Upper lobe of left lung (tissue), 6 donors: ENCODE results near the gene GRIK3. TPM values are rescaled to one million over a fixed set of nuclear protein-coding genes. Genes with fewer than 3 reads are reported as not detected.

ENCODE experiments used
- ATAC-seq, 2 donors: fragments of 200-7000 bp; cut with Tn5 transposase; one replicate each; pipeline ENCODE4 v1.9.1; 2022; ENCODE audit warnings: mild to moderate bottlenecking in 2 of 2, moderate library complexity in 2 of 2; ENCODE audit not compliant: low FRiP score in 2 of 2
- DNase-seq, 2 donors: peaks; one replicate each; pipeline ENCODE4 v3.0.0-alpha.2; 2019 to 2020
- H3K27ac ChIP-seq, 4 donors: fragments of 200-600 bp; sonication (generic); one replicate each; pipeline ENCODE4 v1.5.1; 2016 to 2019
- H3K27me3 ChIP-seq, 4 donors: fragments of 200-600 bp; sonication (generic); one replicate each; pipeline ENCODE4 v1.5.1; 2017 to 2019
- H3K36me3 ChIP-seq, 4 donors: fragments of 200-600 bp; sonication (generic); one replicate each; pipeline ENCODE4 v1.5.1; 2016 to 2019
- H3K4me1 ChIP-seq, 4 donors: fragments of 200-600 bp; sonication (generic); one replicate each; pipeline ENCODE4 v1.5.1; 2018 to 2019
- H3K4me3 ChIP-seq, 4 donors: fragments of 200-600 bp; sonication (generic); one replicate each; pipeline ENCODE4 v1.5.1; 2017 to 2019; ENCODE audit warnings: mild to moderate bottlenecking in 2 of 4, moderate library complexity in 1 of 4
- H3K9me3 ChIP-seq, 4 donors: fragments of 200-600 bp; sonication (generic); one replicate each; pipeline ENCODE4 v1.5.1; 2018 to 2019
- CTCF ChIP-seq, 6 experiments: fragments of 450-650 bp in 4 of 6; fragments of 200-600 bp in 2 of 6; sonication (generic) in 2 of 6; IDR thresholded peaks; one replicate each; pipeline ENCODE4 v1.5.1; 2016 to 2019; ENCODE audit warnings: antibody characterized with exemption in 6 of 6
- EP300 ChIP-seq, 4 donors: sonication (generic); formaldehyde crosslinking; IDR thresholded peaks; one replicate each; pipeline ENCODE4 v1.5.1; 2017; ENCODE audit warnings: antibody characterized with exemption in 4 of 4, control low read depth in 2 of 4
- POLR2A ChIP-seq, 4 donors: fragments of 450-650 bp; IDR thresholded peaks; one replicate each; pipeline ENCODE4 v1.5.1; 2016 to 2017; ENCODE audit warnings: antibody characterized with exemption in 4 of 4, mild to moderate bottlenecking in 2 of 4
- POLR2AphosphoS5 ChIP-seq, 2 donors: sonication (generic); formaldehyde crosslinking; IDR thresholded peaks; one replicate each; pipeline ENCODE4 v1.5.1; 2017; ENCODE audit warnings: antibody characterized with exemption in 2 of 2
- WGBS, 2 donors: methylation state at CpG; one replicate each; pipeline ENCODE4 v1.1.5; 2017 to 2018; 5-methylcytosine and 5-hydroxymethylcytosine counted together
- total RNA-seq, 6 donors: library from RNA; depleted of rRNA in 4 of 6; stranded (reverse); fragments of >200 nt in 4 of 6; gene quantifications; one replicate each; pipeline versions ENCODE4 v1.1.0 to v1.2.1, GENCODE V29; 2016 to 2021
- donor health status: DM: no; HTN: no; CAD: no; lungs with moderate emphysema.
- donor health status: DM: no; HTN: yes; CAD: no; lungs with severe emphysema.

The GRIK3 gene
- total RNA-seq, 6 donors from 2014 or later = 0.10 to 0.22 TPM; not detected in 4

GRCh38 chr1:37040773-37041172 is 6.5 kb upstream of the GRIK3 start:
- no peak overlapping the region for H3K27ac ChIP-seq
- 37 to 56% methylated on average over 2 to 4 of the region's 4 CpGs for WGBS, 2 donors
- no peaks in the 10 kb centered on the region for H3K36me3 ChIP-seq
- H3K4me3 ChIP-seq = no peak overlapping the region
- TF ChIP-seq POLR2AphosphoS5 (IDR thresholded peaks at IDR 0.05) (no peak), CTCF (IDR thresholded peaks at IDR 0.05) (no peak), EP300 (IDR thresholded peaks at IDR 0.05) (no peak), POLR2A (IDR thresholded peaks at IDR 0.05) (no peak)
- ATAC-seq (no peak), DNase-seq (no peak)
- H3K9me3 ChIP-seq = no peaks in the 10 kb centered on the region
- H3K4me1 ChIP-seq = peaks cover 0 to 6% (median 0%) of the 10 kb centered on the region in 4 donors
- H3K27me3 ChIP-seq = peaks cover 0 to 35% (median 12%) of the 10 kb centered on the region in 4 donors

- 22 to 31% methylated on average over 3 of the region's 3 CpGs for WGBS, 2 donors
- TF ChIP-seq EP300 (IDR thresholded peaks at IDR 0.05) (no peak), POLR2AphosphoS5 (IDR thresholded peaks at IDR 0.05) (no peak), CTCF (IDR thresholded peaks at IDR 0.05) (no peak), POLR2A (IDR thresholded peaks at IDR 0.05) (no peak)
- H3K4me3 ChIP-seq = no peak overlapping the region
- ATAC-seq = no peak
- H3K4me1 ChIP-seq = peaks cover 0 to 10% (median 0%) of the 10 kb centered on the region in 4 donors
- no peak for DNase-seq
- no peaks in the 10 kb centered on the region for H3K36me3 ChIP-seq
- H3K9me3 ChIP-seq = no peaks in the 10 kb centered on the region
- no peak overlapping the region for H3K27ac ChIP-seq
- H3K27me3 ChIP-seq = peaks cover 0 to 39% (median 15%) of the 10 kb centered on the region in 4 donors
Measured at GRCh38 chr1:37040261-37040660, 5.9 kb upstream of the GRIK3 start.

- Histone ChIP-seq H3K4me3 (no peak overlapping the region), H3K36me3 (no peaks in the 10 kb centered on the region), H3K9me3 (no peaks in the 10 kb centered on the region), H3K4me1 (peaks cover 0 to 28% (median 6%) of the 10 kb centered on the region in 4 donors), H3K27me3 (peaks cover 0 to 56% (median 23%) of the 10 kb centered on the region in 4 donors), H3K27ac (no peak overlapping the region)
- DNase-seq = no peak
- no peak for ATAC-seq
- WGBS, 2 donors = 27 to 69% methylated on average over 4 to 12 of the region's 16 CpGs
- no peak for TF ChIP-seq EP300 (IDR thresholded peaks at IDR 0.05)
Measured at GRCh38 chr1:37038227-37039093, 4.1 kb upstream of the GRIK3 start.

- ATAC-seq = no peak
- Histone ChIP-seq H3K9me3 (no peaks in the 10 kb centered on the region), H3K27me3 (peaks cover 0 to 64% (median 29%) of the 10 kb centered on the region in 4 donors), H3K27ac (no peak overlapping the region), H3K36me3 (no peaks in the 10 kb centered on the region), H3K4me1 (peaks cover 0 to 34% (median 10%) of the 10 kb centered on the region in 4 donors), H3K4me3 (no peak overlapping the region)
- 8% methylated on average over 15 of the region's 15 CpGs; no CpG with 5 or more reads in 1 of the 2 donors for WGBS, 2 donors
- peak in 1 of 2 donors; percentile 36 for DNase-seq
- no peak for TF ChIP-seq EP300 (IDR thresholded peaks at IDR 0.05)
- TF ChIP-seq POLR2A (IDR thresholded peaks at IDR 0.05) = no peak
- TF ChIP-seq CTCF (IDR thresholded peaks at IDR 0.05) = no peak
- no peak for TF ChIP-seq POLR2AphosphoS5 (IDR thresholded peaks at IDR 0.05)
Measured at GRCh38 chr1:37037690-37038089, 3.4 kb upstream of the GRIK3 start.

- no peak overlapping the region for H3K4me3 ChIP-seq
- ATAC-seq = no peak
- H3K4me1 ChIP-seq = peaks cover 0 to 41% (median 10%) of the 10 kb centered on the region in 4 donors
- H3K36me3 ChIP-seq = no peaks in the 10 kb centered on the region
- TF ChIP-seq POLR2AphosphoS5 (IDR thresholded peaks at IDR 0.05) (no peak), CTCF (IDR thresholded peaks at IDR 0.05) (no peak), POLR2A (IDR thresholded peaks at IDR 0.05) (no peak), EP300 (IDR thresholded peaks at IDR 0.05) (no peak)
- H3K9me3 ChIP-seq = no peaks in the 10 kb centered on the region
- H3K27ac ChIP-seq = no peak overlapping the region
- peaks cover 0 to 73% (median 34%) of the 10 kb centered on the region in 4 donors for H3K27me3 ChIP-seq
- DNase-seq = peak in 1 of 2 donors; percentile 49
- 12 to 15% methylated on average over 10 to 13 of the region's 13 CpGs for WGBS, 2 donors
Measured at GRCh38 chr1:37036667-37037053, 2.3 kb upstream of the GRIK3 start.
